Thyroid gland (tissue), 4 donors: ENCODE results near the gene NCOR1. TPM values are rescaled to one million over a fixed set of nuclear protein-coding genes. Genes with fewer than 3 reads are reported as not detected.
A peak's percentile ranks its signal among the peaks of the same experiment; 100 is the strongest.

Experiments used
- DNase-seq, 2 donors: peaks; one replicate each; pipeline ENCODE4 v3.0.0-alpha.2; 2019
- H3K27ac ChIP-seq, 3 donors: fragments of 200-600 bp; sonication (generic); 1 replicate in 2 of 3; 2 replicates in 1 of 3; pipeline ENCODE4 v1.5.1; 2016 to 2019; ENCODE audit warnings: mild to moderate bottlenecking in 1 of 3, moderate library complexity in 1 of 3
- H3K27me3 ChIP-seq: fragments of 200-600 bp; sonication (generic); one replicate; pipeline ENCODE4 v1.5.1; 2019
- H3K36me3 ChIP-seq, 2 donors: fragments of 200-600 bp; sonication (generic); one replicate each; pipeline ENCODE4 v1.5.1; 2016 to 2019
- H3K4me1 ChIP-seq, 2 donors: fragments of 200-600 bp; sonication (generic); one replicate each; pipeline ENCODE4 v1.5.1; 2017 to 2019
- H3K4me3 ChIP-seq, 3 donors: fragments of 200-600 bp; sonication (generic); replicated peaks in 1 of 3; 1 replicate in 2 of 3; 2 replicates in 1 of 3; pipeline ENCODE4 v1.5.1; 2016; ENCODE audit warnings: mild to moderate bottlenecking in 1 of 3
- H3K9me3 ChIP-seq: fragments of 200-600 bp; sonication (generic); one replicate; pipeline ENCODE4 v1.5.1; 2017
- CTCF ChIP-seq, 6 experiments: fragments of 200-600 bp in 3 of 6; fragments of 450-650 bp in 3 of 6; sonication (generic) in 3 of 6; IDR thresholded peaks; one replicate each; pipeline ENCODE4 v1.5.1; 2016 to 2019; ENCODE audit warnings: antibody characterized with exemption in 6 of 6, mild to moderate bottlenecking in 2 of 6, inconsistent platforms in 1 of 6, moderate library complexity in 1 of 6
- POLR2A ChIP-seq, 2 donors: fragments of 450-650 bp; IDR thresholded peaks; one replicate each; pipeline ENCODE4 v1.6.1; 2017; ENCODE audit warnings: antibody characterized with exemption in 2 of 2, mild to moderate bottlenecking in 2 of 2, moderate library complexity in 1 of 2
- WGBS, 2 donors: methylation state at CpG; one replicate each; pipeline ENCODE4 v1.1.5; 2017; 5-methylcytosine and 5-hydroxymethylcytosine counted together
- intact Hi-C: fragments of 100-400 bp; cut with DNase I; formaldehyde crosslinking; loops from one replicate; pipeline ENCODE4 v1.15.1; 2023
- total RNA-seq, 4 donors: library from RNA; depleted of rRNA; stranded (reverse); fragments of >200 nt; gene quantifications; one replicate each; pipeline ENCODE4 v1.2.3, GENCODE V29; 2016

Gene NCOR1
- total RNA-seq, 4 donors from 2014 or later, result 141 to 206 (median 204) TPM

GRCh38 chr17:16007439-16007838, 207.9 kb downstream of the NCOR1 start:
- WGBS, 2 donors, result 97% methylated on average over 3 of the region's 3 CpGs
- peaks cover 60 to 65% of the 10 kb centered on the region in 2 donors for H3K36me3 ChIP-seq

GRCh38 chr17:16005636-16006035, 209.7 kb downstream of the NCOR1 start:
- no peaks in the 10 kb centered on the region for H3K9me3 ChIP-seq
- no peaks in the 10 kb centered on the region for H3K27me3 ChIP-seq
- TF ChIP-seq POLR2A (IDR thresholded peaks at IDR 0.05) (no peak), CTCF (IDR thresholded peaks at IDR 0.05) (no peak)
- H3K27ac ChIP-seq, result no peak overlapping the region
- H3K36me3 ChIP-seq, result peaks cover 69 to 71% of the 10 kb centered on the region in 2 donors
- DNase-seq, result no peak
- 96 to 100% methylated on average over 1 of the region's 1 CpG for WGBS, 2 donors
- H3K4me1 ChIP-seq, result peaks cover 11 to 12% of the 10 kb centered on the region in 2 donors
- H3K4me3 ChIP-seq, result no peak overlapping the region
- intact Hi-C loops, result no loop called here

More at GRCh38 chr17:16007439-16007838, 207.9 kb downstream of the NCOR1 start:
- TF ChIP-seq POLR2A (IDR thresholded peaks at IDR 0.05) (no peak), CTCF (IDR thresholded peaks at IDR 0.05) (no peak)
- Histone ChIP-seq H3K9me3 (no peaks in the 10 kb centered on the region), H3K4me3 (no peak overlapping the region), H3K27me3 (no peaks in the 10 kb centered on the region), H3K27ac (no peak overlapping the region), H3K4me1 (no peaks in the 10 kb centered on the region)
- no peak for DNase-seq
- intact Hi-C loops, result no loop called here

GRCh38 chr17:16003841-16004240, 211.5 kb downstream of the NCOR1 start:
- Histone ChIP-seq H3K36me3 (peaks cover 63% of the 10 kb centered on the region in 2 donors), H3K27ac (peak overlapping the region in 2 of 3 donors; percentile 12 to 21)
- 67 to 93% methylated on average over 1 of the region's 1 CpG for WGBS, 2 donors

GRCh38 chr17:16002708-16003260, 212.6 kb downstream of the NCOR1 start:
- TF ChIP-seq CTCF (IDR thresholded peaks at IDR 0.05) (no peak), POLR2A (IDR thresholded peaks at IDR 0.05) (no peak)
- Histone ChIP-seq H3K27me3 (no peaks in the 10 kb centered on the region), H3K4me1 (peaks cover 15 to 16% of the 10 kb centered on the region in 2 donors), H3K27ac (no peak overlapping the region), H3K36me3 (peaks cover 52 to 54% of the 10 kb centered on the region in 2 donors), H3K9me3 (no peaks in the 10 kb centered on the region), H3K4me3 (no peak overlapping the region)
- WGBS, 2 donors, result 93 to 98% methylated on average over 2 of the region's 2 CpGs
- intact Hi-C loops, result no loop called here
- DNase-seq, result no peak

More at GRCh38 chr17:16003841-16004240, 211.5 kb downstream of the NCOR1 start:
- no peak for DNase-seq
- TF ChIP-seq POLR2A (IDR thresholded peaks at IDR 0.05), result no peak
- TF ChIP-seq CTCF (IDR thresholded peaks at IDR 0.05), result no peak
- Histone ChIP-seq H3K9me3 (no peaks in the 10 kb centered on the region), H3K27me3 (no peaks in the 10 kb centered on the region), H3K4me1 (peaks cover 12 to 15% of the 10 kb centered on the region in 2 donors), H3K4me3 (no peak overlapping the region)
- intact Hi-C loops, result no loop called here

GRCh38 chr17:16001226-16001897, 214.0 kb downstream of the NCOR1 start:
- Histone ChIP-seq H3K36me3 (peaks cover 38 to 42% of the 10 kb centered on the region in 2 donors), H3K4me3 (peak overlapping the region in 1 of 3 donors; percentile 51), H3K27ac (no peak overlapping the region), H3K27me3 (no peaks in the 10 kb centered on the region), H3K4me1 (peaks cover 15 to 16% of the 10 kb centered on the region in 2 donors), H3K9me3 (no peaks in the 10 kb centered on the region)
- no peak for DNase-seq
- intact Hi-C loops, result no loop called here
- TF ChIP-seq CTCF (IDR thresholded peaks at IDR 0.05) (no peak), POLR2A (IDR thresholded peaks at IDR 0.05) (no peak)
